ENCODE data around the gene PPP1R3E.
"Not testable (repeated sequence)": the region's sequence is repeated elsewhere in the genome, so short reads cannot be mapped to it uniquely, and the experiment has no call there.

PPP1R3E gene

DNA sequence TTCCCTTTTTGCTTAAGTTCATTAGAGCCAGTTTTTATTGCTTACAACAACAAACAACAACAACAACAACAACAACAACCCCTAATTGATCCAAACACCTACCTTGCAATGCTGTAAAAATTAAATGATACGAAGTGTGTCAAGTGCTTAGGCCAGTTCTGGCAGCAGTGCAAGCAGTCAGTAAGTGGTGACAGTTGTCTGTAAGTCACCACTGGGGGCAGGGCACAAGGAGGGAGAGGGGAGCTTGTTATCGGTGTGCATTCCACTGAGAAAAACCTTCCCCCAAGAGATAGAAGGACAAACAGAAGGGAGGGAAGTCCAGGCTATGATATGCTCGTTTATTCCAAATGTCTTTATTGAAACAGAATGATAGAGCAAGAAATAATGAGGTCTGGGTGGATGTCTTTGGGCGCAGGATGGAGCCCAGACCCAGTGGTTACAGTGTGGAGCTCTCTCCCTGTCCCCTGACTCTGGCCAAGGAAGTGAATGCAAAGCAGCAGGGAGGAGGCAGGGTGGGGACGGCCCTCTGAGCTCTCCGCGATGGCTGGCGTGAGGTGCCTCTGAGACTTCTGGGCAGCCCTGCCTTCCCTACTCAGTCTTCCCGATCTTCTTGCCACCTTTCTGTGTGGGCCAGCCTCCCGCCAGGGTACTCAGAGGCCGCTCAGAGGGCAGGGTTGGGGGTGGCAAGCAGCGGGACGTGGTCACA lies 43.5 kb upstream of the PPP1R3E start:
- TF ChIP-seq, protein P1, sequence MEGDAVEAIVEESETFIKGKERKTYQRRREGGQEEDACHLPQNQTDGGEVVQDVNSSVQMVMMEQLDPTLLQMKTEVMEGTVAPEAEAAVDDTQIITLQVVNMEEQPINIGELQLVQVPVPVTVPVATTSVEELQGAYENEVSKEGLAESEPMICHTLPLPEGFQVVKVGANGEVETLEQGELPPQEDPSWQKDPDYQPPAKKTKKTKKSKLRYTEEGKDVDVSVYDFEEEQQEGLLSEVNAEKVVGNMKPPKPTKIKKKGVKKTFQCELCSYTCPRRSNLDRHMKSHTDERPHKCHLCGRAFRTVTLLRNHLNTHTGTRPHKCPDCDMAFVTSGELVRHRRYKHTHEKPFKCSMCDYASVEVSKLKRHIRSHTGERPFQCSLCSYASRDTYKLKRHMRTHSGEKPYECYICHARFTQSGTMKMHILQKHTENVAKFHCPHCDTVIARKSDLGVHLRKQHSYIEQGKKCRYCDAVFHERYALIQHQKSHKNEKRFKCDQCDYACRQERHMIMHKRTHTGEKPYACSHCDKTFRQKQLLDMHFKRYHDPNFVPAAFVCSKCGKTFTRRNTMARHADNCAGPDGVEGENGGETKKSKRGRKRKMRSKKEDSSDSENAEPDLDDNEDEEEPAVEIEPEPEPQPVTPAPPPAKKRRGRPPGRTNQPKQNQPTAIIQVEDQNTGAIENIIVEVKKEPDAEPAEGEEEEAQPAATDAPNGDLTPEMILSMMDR (conservative IDR thresholded peaks at IDR 0.05): no peak
- H3K27ac ChIP-seq: no peak overlapping the region

DNA sequence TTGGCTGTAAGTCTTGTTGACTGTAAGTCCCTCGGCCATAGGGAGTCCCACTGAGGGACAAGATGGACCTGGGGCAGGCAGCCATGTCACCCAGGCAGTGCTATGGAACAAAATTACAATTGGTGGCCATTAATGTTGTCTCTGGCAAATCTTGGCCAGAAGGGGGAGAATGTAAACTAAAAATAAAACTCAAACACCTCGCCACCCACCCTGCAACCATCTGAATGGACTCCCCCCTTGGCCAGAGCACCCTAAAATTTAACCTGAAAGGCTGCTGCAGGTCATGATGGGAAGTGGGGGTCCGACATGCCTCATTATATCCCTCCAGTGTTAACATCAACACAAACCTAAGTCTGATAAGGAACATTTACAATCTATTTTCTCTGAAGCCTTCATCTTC lies 41.8 kb upstream of the PPP1R3E start:
- TF ChIP-seq, protein P1 (conservative IDR thresholded peaks at IDR 0.05): no peak
- H3K27ac ChIP-seq: no peak overlapping the region

DNA sequence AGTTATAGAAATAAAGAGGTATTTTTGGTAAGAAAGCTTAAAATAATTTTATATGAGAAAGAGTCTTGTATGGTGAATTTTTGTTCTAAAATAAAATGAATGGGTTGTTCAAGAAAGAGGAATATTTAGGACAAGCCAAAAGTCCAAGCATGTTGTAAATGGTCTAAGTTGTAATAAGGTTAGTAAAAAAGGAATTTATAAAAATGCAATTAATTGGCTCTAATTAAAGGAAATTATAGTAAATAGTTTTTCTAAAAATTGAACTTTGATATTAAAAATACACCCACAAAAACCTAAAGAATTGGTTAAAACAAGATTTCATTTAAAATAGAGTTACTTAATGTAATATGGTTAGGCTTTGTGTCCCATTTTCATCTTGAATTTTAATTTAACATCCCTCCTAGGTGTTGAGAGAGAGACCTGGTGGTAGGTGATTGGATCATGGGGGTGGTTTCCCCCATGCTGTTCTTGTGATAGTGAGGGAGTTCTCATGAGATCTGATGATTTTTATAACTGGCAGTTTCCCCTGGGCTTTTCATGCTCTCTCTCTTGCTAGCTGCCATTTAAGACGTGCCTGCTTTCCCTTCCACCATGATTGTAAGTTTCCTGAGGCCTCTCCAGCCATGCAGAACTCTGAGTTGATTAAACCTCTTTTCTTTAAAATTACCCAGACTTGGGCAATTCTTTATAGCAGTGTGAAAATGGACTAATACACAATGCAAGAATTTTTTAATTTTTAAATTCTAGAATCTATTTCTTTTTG lies 37.0 kb upstream of the PPP1R3E start:
- H3K27ac ChIP-seq: no peak overlapping the region
- TF ChIP-seq, protein P1 (conservative IDR thresholded peaks at IDR 0.05): no peak

DNA sequence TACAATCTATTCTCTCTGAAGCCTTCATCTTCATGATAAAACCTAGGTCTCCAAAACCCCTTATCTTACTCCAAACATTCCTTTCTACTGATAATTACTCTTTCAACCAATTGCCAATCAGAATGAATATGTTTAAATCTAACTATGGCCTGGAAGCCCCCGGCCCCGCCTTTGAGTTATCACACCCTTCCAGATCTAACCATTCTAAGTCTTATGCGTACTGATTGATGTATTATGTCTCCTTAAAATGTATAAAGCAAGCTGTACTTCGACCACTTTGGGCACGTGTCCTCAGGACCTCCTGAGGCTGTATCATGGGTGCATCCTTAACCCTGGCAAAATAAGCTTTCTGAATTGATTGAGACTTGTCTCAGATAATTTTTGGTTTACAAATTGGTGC lies 33.0 kb upstream of the PPP1R3E start:
- no peak overlapping the region for H3K27ac ChIP-seq
- TF ChIP-seq, protein P1 (conservative IDR thresholded peaks at IDR 0.05): no peak

DNA sequence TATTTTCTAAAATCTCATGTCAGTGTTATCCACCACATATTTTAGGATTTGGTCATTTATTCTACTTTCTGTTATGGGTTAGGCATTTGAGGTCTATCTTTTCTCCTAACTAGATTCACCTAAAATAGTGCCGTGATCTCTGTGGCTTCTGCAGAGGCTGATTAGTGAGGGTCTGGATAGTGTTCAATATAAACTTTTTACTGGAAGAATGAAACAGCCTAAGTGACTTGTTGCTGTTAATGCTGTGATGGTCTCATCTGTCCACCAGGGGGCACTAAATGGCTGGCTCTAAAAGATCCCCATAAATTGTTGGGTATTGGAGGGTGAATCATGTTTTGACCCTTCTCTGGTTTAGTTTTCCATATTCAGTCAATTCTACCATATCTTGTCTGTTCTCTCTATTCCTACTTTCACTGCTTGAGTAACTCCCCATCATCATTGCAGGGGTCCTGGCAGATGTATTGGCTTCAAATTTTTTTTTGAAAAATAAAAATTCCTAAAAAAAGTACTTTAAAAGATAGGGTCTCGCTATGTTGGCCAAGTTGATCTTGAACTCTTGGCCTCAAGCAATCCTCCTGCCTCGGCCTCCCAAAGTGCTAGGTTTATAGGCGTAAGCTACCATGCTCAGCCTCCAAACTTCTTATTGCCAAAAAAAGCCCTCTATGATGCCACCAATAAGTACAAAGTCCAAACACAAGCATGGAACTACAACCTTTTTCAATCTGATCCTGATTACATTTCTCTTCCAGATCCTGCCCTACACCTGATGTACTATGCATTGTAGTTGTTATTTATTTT lies 25.5 kb upstream of the PPP1R3E start:
- H3K27ac ChIP-seq: peak overlapping the region; percentile 59
- TF ChIP-seq, protein P1 (conservative IDR thresholded peaks at IDR 0.05): peak; percentile 86

DNA sequence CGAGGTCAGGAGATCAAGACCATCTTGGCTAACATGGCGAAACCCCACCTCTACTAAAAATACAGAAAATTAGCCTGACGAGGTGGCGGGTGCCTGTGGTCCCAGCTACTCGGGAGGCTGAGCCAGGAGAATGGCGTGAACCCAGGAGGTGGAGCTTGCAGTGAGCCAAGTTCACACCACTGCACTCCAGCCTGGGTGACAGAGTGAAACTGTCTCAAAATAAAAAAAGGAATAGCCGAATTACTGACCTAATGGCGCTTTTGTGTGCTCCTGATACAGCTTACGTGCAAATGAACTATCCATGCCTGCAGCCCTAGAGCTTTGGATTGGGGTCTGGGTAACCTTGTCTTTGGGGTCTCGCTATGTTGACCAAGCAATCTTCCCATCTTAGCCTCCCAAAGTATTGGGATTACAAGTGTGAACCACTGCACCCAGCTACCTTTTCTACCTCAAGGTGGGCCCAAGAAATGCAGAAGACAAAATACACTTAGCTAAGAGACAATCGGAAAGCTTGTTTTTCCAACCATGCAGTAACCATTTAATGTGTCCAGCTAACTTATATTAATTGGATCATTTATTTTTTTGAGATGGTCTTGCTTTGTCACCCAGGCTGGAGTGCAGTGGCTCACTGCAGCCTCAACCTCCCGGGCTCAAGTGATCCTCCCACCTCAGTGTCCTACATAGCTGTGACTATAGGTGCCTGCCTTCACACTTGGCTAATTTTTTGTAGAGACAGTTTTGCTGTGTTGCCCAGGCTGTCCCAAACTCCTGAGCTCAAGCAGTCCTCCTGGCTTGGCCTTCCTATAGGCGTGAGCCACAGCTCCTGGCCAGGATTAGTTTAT lies 24.1 kb upstream of the PPP1R3E start:
- H3K27ac ChIP-seq: no peak overlapping the region

DNA sequence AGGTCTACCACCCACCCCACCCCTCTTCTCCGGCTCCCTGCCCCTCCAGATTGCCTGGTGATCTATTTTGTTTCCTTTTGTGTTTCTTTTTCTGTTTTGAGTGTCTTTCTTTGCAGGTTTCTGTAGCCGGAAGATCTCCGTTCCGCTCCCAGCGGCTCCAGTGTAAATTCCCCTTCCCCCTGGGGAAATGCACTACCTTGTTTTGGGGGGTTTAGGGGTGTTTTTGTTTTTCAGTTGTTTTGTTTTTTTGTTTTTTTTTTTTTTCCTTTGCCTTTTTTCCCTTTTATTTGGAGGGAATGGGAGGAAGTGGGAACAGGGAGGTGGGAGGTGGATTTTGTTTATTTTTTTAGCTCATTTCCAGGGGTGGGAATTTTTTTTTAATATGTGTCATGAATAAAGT lies 23.1 kb upstream of the PPP1R3E start:
- H3K27ac ChIP-seq: not testable (repeated sequence)

More for the DNA sequence above, 24.1 kb upstream of the PPP1R3E start:
- TF ChIP-seq, protein P1 (conservative IDR thresholded peaks at IDR 0.05): no peak
